Measurements from ENCODE around the gene SLC36A3.
"Not testable (repeated sequence)": the region's sequence is repeated elsewhere in the genome, so short reads cannot be mapped to it uniquely, and the experiment has no call there.

The SLC36A3 gene

GRCh38 chr5:151243127-151243526, 60.4 kb downstream of the SLC36A3 start:
- FAIRE-seq (no peak), DNase-seq (ENCODE audit: insufficient read length, low spot score) (no peak)

- DNase-seq (ENCODE audit: insufficient read length, low spot score) (no peak), FAIRE-seq (peak; percentile 64)
These were observed 62.5 kb downstream of the SLC36A3 start for GRCh38 chr5:151240924-151241635.

GRCh38 chr5:151240268-151240835, 63.2 kb downstream of the SLC36A3 start:
- not testable (repeated sequence) for DNase-seq (ENCODE audit: insufficient read length, low spot score); FAIRE-seq

- FAIRE-seq (peak; percentile 26), DNase-seq (ENCODE audit: insufficient read length, low spot score) (no peak)
These were observed 64.2 kb downstream of the SLC36A3 start for GRCh38 chr5:151239237-151239861.

- DNase-seq (ENCODE audit: insufficient read length, low spot score), result no peak
- FAIRE-seq, result peak; percentile 83
These were observed 65.2 kb downstream of the SLC36A3 start for GRCh38 chr5:151238303-151238741.

- no peak for DNase-seq (ENCODE audit: insufficient read length, low spot score)
- no peak for FAIRE-seq
These were observed 65.9 kb downstream of the SLC36A3 start for GRCh38 chr5:151237685-151238084.

GRCh38 chr5:151236888-151237287, 66.7 kb downstream of the SLC36A3 start:
- no peak for DNase-seq (ENCODE audit: insufficient read length, low spot score)
- no peak for FAIRE-seq

GRCh38 chr5:151235239-151235571, 68.4 kb downstream of the SLC36A3 start:
- DNase-seq (ENCODE audit: insufficient read length, low spot score); FAIRE-seq: not testable (repeated sequence)

GRCh38 chr5:151234476-151235238, 68.9 kb downstream of the SLC36A3 start:
- DNase-seq (ENCODE audit: insufficient read length, low spot score) (peak; percentile 56), FAIRE-seq (peak; percentile 92)

- DNase-seq (ENCODE audit: insufficient read length, low spot score) (peak; percentile 45), FAIRE-seq (no peak)
These were observed 69.9 kb downstream of the SLC36A3 start for GRCh38 chr5:151233616-151234085.

GRCh38 chr5:151231359-151231758, 72.2 kb downstream of the SLC36A3 start:
- DNase-seq (ENCODE audit: insufficient read length, low spot score), result no peak
- FAIRE-seq, result no peak

- no peak for FAIRE-seq
- DNase-seq (ENCODE audit: insufficient read length, low spot score), result no peak
These were observed 73.4 kb downstream of the SLC36A3 start for GRCh38 chr5:151230048-151230680.

- no peak for DNase-seq (ENCODE audit: insufficient read length, low spot score)
- FAIRE-seq, result no peak
These were observed 74.6 kb downstream of the SLC36A3 start for GRCh38 chr5:151228986-151229385.

GRCh38 chr5:151227918-151228447, 75.6 kb downstream of the SLC36A3 start:
- FAIRE-seq (no peak), DNase-seq (ENCODE audit: insufficient read length, low spot score) (no peak)

All from GM19239 (cell line).